ENCODE data around the gene CFAP61.

CFAP61 gene

GRCh38 chr20:20407891-20408805, 355.8 kb downstream of the CFAP61 start:
- no peak for DNase-seq (ENCODE audit: extremely low read depth, low read depth)
- TF ChIP-seq CTCF (IDR thresholded peaks at IDR 0.05; ENCODE audit: low read depth, low read length): peak; percentile 23

GRCh38 chr20:20409331-20409730, 357.0 kb downstream of the CFAP61 start:
- no peak for TF ChIP-seq CTCF (IDR thresholded peaks at IDR 0.05; ENCODE audit: low read depth, low read length)
- no peak for DNase-seq (ENCODE audit: extremely low read depth, low read depth)
